WTC11 (cell line): ENCODE results near the gene TBX15. TPM values are rescaled to one million over a fixed set of nuclear protein-coding genes. Genes with fewer than 3 reads are reported as not detected.
"Not testable (repeated sequence)": the region's sequence is repeated elsewhere in the genome, so short reads cannot be mapped to it uniquely, and the experiment has no call there.

Source experiments
- ATAC-seq: fragments of 200-7000 bp; cut with Tn5 transposase; 2 replicates; pipeline ENCODE4 v1.10.0; 2021; ENCODE audit warnings: mild to moderate bottlenecking, moderate library complexity
- CTCF ChIA-PET: fragments of 300-600 bp; sonication (Branson Sonifier 250); formaldehyde crosslinking; loops from one replicate; lab custom pipeline; 2021; ENCODE audit warnings: antibody characterized with exemption; lab: Charles Lee
- POLR2A ChIA-PET: fragments of 350-600 bp; sonication (Branson Sonifier 250); formaldehyde crosslinking; loops from one replicate; lab custom pipeline; 2021; ENCODE audit warnings: antibody characterized with exemption; lab: Charles Lee
- DNase-seq: peaks from one replicate; pipeline ENCODE4 v3.0.0; 2021; ENCODE audit warnings: low spot score
- H3K27ac Mint-ChIP-seq: 2 replicates; pipeline ENCODE4 v1.8.0; 2021; ENCODE audit warnings: mixed read lengths
- H3K27me3 Mint-ChIP-seq: 2 replicates; pipeline ENCODE4 v1.8.0; 2021; ENCODE audit warnings: low read depth, mild to moderate bottlenecking, moderate library complexity, mixed read lengths
- H3K36me3 Mint-ChIP-seq: 2 replicates; pipeline ENCODE4 v1.8.0; 2021; ENCODE audit warnings: mixed read lengths
- H3K4me1 Mint-ChIP-seq: 2 replicates; pipeline ENCODE4 v1.8.0; 2022; ENCODE audit warnings: mixed read lengths
- H3K4me3 Mint-ChIP-seq: 2 replicates; pipeline ENCODE4 v1.8.0; 2021; ENCODE audit warnings: mild to moderate bottlenecking, moderate library complexity, mixed read lengths
- H3K9me3 Mint-ChIP-seq: 2 replicates; pipeline ENCODE4 v1.8.0; 2021; ENCODE audit warnings: mixed read lengths
- CDX4 ChIP-seq: fragments of 250-450 bp; sonication (Bioruptor Pico); IDR thresholded peaks from 2 replicates; pipeline ENCODE4 v1.9.0; 2021; ENCODE audit warnings: moderate library complexity, mild to moderate bottlenecking, inconsistent platforms, borderline replicate concordance
- ERG ChIP-seq: fragments of 250-450 bp; sonication (Bioruptor Pico); IDR thresholded peaks from 2 replicates; pipeline ENCODE4 v1.8.0; 2021; ENCODE audit warnings: mild to moderate bottlenecking
- ETV6 ChIP-seq: sonication (generic); formaldehyde crosslinking; IDR thresholded peaks from 2 replicates; pipeline ENCODE4 v1.8.1; 2022; ENCODE audit warnings: mild to moderate bottlenecking, missing genetic modification reagents
- SOX15 ChIP-seq: fragments of 250-450 bp; sonication (Bioruptor Pico); IDR thresholded peaks from 2 replicates; pipeline ENCODE4 v1.9.0; 2021; ENCODE audit warnings: mild to moderate bottlenecking
- USF2 ChIP-seq: sonication (generic); formaldehyde crosslinking; IDR thresholded peaks from 2 replicates; pipeline ENCODE4 v1.8.1; 2023; ENCODE audit warnings: mild to moderate bottlenecking, missing genetic modification reagents, moderate library complexity
- total RNA-seq: library from RNA; stranded (reverse); gene quantifications from 3 replicates; pipeline ENCODE4 v1.2.3, GENCODE V29; 2021
- TF ChIP-seq, protein P1 (sequence below): sonication (generic); formaldehyde crosslinking; IDR thresholded peaks from 2 replicates; pipeline ENCODE4 v1.8.1; 2023; ENCODE audit warnings: mild to moderate bottlenecking, missing genetic modification reagents, moderate library complexity
- TF ChIP-seq, protein P2 (sequence below): sonication (generic); formaldehyde crosslinking; IDR thresholded peaks from 2 replicates; pipeline ENCODE4 v1.8.1; 2022; ENCODE audit warnings: low read depth, mild to moderate bottlenecking, moderate library complexity, missing genetic modification reagents, borderline replicate concordance
- TF ChIP-seq, protein P3 (sequence below): fragments of 250-450 bp; sonication (Bioruptor Pico); IDR thresholded peaks from 2 replicates; pipeline ENCODE4 v1.9.0; 2021; ENCODE audit warnings: mild to moderate bottlenecking
- TF ChIP-seq, protein P4 (sequence below): sonication (generic); formaldehyde crosslinking; IDR thresholded peaks from 2 replicates; pipeline ENCODE4 v1.8.0; 2022; ENCODE audit warnings: mild to moderate bottlenecking, missing genetic modification reagents
- TF ChIP-seq, protein P5 (sequence below): fragments of 250-450 bp; sonication (Bioruptor Pico); conservative IDR thresholded peaks from 2 replicates; pipeline ENCODE4 v1.9.0; 2021; ENCODE audit warnings: mild to moderate bottlenecking

The TBX15 gene
- total RNA-seq, 1 experiment from 2014 or later, result 0.11 TPM

- POLR2A ChIA-PET, result no interaction called here
- TF ChIP-seq, protein P1, sequence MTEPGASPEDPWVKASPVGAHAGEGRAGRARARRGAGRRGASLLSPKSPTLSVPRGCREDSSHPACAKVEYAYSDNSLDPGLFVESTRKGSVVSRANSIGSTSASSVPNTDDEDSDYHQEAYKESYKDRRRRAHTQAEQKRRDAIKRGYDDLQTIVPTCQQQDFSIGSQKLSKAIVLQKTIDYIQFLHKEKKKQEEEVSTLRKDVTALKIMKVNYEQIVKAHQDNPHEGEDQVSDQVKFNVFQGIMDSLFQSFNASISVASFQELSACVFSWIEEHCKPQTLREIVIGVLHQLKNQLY (CRISPR knock-in tag), result no peak
- TF ChIP-seq, protein P2, sequence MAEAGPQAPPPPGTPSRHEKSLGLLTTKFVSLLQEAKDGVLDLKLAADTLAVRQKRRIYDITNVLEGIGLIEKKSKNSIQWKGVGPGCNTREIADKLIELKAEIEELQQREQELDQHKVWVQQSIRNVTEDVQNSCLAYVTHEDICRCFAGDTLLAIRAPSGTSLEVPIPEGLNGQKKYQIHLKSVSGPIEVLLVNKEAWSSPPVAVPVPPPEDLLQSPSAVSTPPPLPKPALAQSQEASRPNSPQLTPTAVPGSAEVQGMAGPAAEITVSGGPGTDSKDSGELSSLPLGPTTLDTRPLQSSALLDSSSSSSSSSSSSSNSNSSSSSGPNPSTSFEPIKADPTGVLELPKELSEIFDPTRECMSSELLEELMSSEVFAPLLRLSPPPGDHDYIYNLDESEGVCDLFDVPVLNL (CRISPR knock-in tag), result no peak
- TF ChIP-seq, protein P3, sequence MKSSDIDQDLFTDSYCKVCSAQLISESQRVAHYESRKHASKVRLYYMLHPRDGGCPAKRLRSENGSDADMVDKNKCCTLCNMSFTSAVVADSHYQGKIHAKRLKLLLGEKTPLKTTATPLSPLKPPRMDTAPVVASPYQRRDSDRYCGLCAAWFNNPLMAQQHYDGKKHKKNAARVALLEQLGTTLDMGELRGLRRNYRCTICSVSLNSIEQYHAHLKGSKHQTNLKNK, result no peak
- TF ChIP-seq USF2 (CRISPR knock-in tag), result no peak
- TF ChIP-seq, protein P4, sequence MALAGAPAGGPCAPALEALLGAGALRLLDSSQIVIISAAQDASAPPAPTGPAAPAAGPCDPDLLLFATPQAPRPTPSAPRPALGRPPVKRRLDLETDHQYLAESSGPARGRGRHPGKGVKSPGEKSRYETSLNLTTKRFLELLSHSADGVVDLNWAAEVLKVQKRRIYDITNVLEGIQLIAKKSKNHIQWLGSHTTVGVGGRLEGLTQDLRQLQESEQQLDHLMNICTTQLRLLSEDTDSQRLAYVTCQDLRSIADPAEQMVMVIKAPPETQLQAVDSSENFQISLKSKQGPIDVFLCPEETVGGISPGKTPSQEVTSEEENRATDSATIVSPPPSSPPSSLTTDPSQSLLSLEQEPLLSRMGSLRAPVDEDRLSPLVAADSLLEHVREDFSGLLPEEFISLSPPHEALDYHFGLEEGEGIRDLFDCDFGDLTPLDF (CRISPR knock-in tag), result no peak
- no peak for TF ChIP-seq ERG (CRISPR knock-in tag)
- TF ChIP-seq, protein P5, sequence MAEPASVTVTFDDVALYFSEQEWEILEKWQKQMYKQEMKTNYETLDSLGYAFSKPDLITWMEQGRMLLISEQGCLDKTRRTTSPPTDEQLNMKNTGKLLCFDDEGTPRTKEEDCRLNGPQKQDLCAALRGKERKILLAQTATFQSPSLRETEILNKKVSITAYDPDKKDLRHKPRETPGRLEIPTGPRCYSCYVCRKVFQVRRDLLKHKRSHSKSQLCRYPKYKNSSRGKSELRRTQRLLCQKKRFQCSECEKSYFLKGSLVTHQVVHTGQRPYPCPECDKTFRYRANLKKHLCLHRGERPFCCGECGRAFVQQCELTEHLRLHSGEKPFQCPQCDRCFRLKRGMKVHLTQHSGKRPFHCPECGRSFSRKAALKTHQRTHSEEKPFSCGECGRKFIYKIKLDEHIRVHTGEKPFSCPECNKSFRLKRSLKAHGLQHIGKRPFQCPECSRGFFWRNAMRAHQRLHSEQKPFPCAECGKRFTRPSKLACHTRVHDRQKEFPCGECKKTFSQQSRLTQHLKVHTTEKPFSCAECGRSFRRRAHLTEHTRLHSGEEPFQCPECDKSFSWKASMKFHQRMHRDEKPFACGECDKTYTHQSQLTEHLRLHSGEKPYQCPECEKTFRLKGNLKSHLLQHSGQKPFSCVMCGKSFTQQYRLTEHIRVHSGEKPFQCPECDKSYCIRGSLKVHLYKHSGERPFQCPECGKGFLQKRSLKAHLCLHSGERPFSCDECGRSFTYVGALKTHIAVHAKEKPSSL (CRISPR knock-in tag), result no peak
- no peak for TF ChIP-seq CDX4 (CRISPR knock-in tag)
- no peak for TF ChIP-seq SOX15 (CRISPR knock-in tag)
- TF ChIP-seq ETV6 (CRISPR knock-in tag), result no peak
Measured at GRCh38 chr1:118918230-118918939, 69.8 kb downstream of the TBX15 start.

DNA sequence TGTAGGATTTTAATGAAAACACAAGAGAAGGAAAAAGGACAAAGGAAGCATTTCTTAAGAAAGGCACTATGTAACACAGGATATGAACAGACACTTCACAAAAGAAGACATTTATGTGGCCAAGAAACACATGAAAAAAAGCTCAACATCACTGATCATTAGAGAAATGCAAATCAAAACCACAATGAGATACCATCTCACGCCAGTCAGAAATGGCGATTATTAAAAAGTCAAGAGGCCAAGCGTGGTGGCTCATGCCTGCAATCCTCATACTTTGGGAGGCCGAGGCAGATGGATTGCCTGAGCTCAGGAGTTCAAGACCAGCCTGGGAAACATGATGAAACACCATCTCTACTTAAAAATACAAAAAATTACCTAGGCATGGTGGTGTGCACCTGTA is 71.8 kb downstream of the TBX15 start:
- DNase-seq, H3K9me3 Mint-ChIP-seq, H3K27ac Mint-ChIP-seq, H3K4me3 Mint-ChIP-seq, POLR2A ChIA-PET, ATAC-seq, CTCF ChIA-PET, H3K36me3 Mint-ChIP-seq, H3K27me3 Mint-ChIP-seq: not testable (repeated sequence)
- H3K4me1 Mint-ChIP-seq, result peaks cover 29% of the 10 kb centered on the region

More at GRCh38 chr1:118918230-118918939, 69.8 kb downstream of the TBX15 start:
- Mint-ChIP-seq H3K36me3 (no peaks in the 10 kb centered on the region), H3K9me3 (no peaks in the 10 kb centered on the region), H3K27ac (no peak overlapping the region), H3K4me3 (no peak overlapping the region), H3K4me1 (peaks cover 37% of the 10 kb centered on the region), H3K27me3 (no peaks in the 10 kb centered on the region)
- DNase-seq (no peak), ATAC-seq (no peak)
- CTCF ChIA-PET, result no interaction called here
